SW 1271 (cell line): ENCODE measurements around the gene PABPN1L.

Source experiments
- DNase-seq, 2 experiments: peaks; one replicate each; lab custom pipeline; 2025; lab: John Stamatoyannopoulos, UW

Gene PABPN1L

DNA sequence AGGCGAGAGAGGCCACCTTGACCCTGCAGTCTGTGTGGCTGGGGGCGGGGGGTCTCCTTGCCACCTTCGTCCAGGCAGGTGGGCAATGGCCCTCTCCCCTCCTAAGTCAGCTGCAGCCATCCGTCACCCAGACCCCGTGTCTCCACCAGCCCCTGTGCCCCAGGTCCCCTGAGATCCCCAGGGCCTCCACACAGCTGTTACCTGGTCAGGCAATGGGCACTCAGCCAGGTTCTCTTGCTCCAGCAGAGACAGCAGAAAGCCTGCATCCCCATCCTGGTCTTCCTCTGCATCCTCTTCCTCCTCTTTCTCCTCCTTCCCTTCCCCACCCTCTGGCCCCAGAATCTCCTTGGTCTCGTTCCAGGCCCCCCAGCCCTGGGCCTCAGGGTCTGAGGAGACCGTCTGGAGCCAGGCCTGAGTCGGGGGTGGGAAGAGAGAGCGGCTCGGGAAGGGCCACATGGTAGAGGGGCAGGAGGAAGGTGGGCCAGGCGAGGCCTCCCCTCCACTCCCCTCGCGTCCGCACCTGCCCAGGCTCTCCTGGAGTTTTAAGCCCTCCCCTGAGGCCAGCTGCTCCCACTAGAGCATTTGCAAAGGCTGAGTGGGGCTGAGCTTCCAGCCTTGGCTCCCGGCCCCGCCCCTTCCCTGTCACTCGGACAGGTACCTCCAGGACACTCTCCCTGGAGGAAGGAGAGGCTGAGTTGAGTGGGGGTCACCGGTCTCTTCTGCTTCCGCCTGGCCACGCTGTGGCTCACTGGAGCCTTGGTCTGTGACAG lies at the start of gene PABPN1L:
PABPN1L (minus strand) TSS at position 510 of the 770 bp plus-strand sequence; CDS start at position 456, 54 bp downstream.
- DNase-seq, result no peak

- DNase-seq, result no peak
Measured at GRCh38 chr16:88915639-88916327, 49.3 kb upstream of the PABPN1L start.

DNA sequence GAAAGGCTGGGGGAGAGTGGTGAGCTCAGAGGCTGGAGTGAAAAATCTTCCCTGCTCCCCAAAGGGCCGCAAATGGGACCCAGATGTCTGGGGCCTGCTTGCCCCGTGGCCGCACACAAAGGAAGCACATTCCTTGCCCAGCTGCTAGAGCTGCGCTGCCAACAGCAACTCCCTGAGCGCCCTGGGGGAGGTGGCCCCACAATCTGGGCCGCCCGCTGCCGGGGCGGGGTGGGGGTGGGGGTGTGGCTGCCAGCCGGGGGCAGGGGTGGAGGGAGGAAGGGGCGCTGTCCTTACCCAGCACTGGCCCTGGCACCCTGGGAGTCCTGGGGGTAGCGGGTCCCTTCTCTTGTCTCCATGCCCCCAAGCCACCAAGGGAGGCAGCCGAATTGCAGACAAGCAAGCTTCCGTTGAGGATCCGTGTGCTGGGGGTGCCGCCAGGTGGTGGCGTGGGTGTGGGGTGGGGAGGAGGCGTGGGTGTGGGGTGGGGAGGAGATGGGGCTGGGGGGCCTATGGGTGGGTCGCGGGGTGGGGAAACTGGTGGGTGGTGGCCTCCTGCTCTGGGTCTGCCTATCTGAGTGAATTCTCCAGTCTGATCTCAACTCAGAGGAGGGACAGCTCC lies 48.4 kb upstream of the PABPN1L start:
- no peak for DNase-seq

- no peak for DNase-seq
Measured at GRCh38 chr16:88913870-88914269, 47.4 kb upstream of the PABPN1L start.

GRCh38 chr16:88913001-88913612 lies 46.6 kb upstream of the PABPN1L start:
- DNase-seq, result no peak

- no peak for DNase-seq
Measured at GRCh38 chr16:88912556-88912955, 46.1 kb upstream of the PABPN1L start.

DNA sequence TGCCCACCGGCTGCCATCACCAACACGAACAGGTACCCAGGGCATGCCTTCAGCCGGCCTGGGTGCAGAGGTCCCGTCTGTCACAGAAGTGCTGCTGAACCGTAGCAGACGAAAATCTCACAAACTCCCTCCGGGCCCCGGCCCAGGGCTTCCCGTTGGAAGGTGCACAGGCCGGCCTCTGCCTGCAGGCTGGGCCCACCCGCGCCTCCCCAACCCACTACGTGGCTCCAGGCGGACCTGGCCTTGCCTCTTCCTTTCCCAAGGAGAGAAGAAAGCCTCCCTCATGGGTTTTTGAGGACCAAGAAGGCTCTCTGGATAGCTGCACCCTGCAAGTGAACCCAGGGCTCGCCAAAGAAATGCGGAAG lies 45.5 kb upstream of the PABPN1L start:
- DNase-seq, result no peak

DNA sequence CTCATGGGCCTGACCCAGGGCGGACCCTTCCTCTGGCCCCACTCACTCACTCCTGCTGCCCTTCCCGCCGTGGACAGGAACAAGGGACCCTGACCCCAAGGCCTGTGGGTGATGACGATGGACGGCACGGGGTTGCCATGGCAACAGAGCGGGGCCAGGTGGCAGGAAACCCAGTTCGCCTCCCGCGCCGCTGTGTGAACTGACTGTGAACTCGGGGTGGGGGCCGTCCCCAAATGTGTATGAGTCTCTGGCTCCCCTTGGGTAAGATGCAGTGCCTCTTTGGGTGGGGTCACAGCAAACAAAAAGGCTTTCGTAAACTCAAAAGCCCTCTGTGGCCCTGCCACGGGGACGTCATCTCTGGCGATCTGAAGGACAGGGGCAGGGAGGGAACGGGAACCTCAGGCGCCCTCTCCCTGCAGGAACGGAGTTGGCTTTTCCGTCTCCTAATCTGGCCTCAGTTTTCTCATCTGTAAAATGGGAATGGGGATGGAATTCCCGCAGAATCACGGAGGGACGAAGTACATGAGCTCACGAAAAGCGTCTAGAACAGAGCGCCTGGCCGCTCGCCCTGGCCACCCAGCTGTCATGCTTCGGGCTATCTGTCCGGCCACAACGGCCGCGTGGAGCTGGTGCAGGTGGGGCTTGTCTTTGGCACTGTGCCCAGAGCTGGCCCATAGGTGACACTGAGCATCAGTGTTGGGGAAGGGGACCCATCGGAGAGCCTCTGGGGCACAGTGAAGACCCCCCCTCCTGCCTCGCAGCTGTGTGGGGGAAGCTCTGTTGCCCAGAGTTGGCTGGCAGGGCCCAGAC lies 44.9 kb upstream of the PABPN1L start:
- DNase-seq, result no peak

DNA sequence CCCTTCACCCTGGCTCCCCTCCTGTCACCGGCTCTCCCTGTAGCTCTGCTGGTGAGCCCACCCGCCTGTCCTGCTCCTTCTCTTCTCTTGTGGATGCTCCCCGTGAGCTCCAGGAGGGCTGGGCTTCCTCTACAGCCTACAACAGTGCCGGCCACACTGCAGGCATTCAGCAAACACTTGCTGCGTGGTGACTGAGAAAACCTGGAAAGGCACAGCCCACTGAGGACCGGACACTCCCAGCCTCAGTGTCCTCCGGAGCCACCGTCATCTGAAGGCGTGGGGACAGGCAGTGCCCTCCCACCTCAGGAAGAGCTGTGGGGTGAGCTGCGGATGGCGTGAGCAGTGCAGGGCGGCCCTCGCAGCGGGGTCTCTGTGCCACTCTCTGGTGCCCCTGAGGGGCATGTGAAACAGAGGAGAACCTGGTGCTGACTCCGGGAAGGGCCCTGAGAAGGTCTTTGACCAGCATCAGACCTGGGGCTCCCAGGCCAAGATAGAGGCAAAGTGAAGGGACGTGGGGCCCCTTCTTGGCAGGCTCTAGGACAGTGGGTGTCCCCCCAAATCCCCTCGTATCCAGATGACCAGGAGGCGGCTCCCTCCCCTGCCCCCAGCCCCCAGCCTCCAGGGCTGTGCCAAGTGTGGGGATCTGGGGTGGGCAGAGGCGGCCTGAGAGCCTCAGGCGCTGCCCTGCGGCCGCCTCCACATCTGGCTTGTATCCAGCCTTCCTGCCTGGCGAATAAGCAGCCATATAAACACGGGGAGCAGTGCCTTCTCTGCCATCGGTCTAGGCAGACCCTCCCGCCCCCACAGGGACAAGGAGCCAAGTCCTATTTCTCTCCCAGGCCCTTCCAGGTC lies 44.0 kb upstream of the PABPN1L start:
- DNase-seq, result no peak

- DNase-seq, result no peak
Measured at GRCh38 chr16:88909431-88910210, 43.2 kb upstream of the PABPN1L start.

DNA sequence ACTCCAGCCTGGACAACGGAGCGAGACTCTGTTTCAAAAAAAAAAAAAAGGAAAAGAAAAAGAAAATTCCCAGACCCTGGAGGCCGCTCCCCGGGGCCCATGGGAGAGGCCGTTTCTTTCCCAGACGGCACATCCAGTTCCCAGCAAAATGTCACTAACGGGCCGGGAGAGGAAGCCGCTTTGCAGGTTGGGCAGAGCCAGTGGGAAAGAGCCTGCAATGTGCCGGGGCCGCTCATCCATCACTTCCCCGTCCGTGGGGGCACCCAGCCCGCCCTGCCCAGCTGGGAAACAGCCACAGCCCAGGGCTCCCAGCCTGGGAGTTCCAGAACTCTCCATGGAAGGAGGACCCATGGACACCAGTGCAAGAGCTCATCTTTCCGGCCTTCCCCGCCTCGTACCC lies 41.8 kb upstream of the PABPN1L start:
- DNase-seq, result no peak

- peak in 1 of 2 experiments; percentile 32 for DNase-seq
Measured at GRCh38 chr16:88907768-88908167, 41.3 kb upstream of the PABPN1L start.

DNA sequence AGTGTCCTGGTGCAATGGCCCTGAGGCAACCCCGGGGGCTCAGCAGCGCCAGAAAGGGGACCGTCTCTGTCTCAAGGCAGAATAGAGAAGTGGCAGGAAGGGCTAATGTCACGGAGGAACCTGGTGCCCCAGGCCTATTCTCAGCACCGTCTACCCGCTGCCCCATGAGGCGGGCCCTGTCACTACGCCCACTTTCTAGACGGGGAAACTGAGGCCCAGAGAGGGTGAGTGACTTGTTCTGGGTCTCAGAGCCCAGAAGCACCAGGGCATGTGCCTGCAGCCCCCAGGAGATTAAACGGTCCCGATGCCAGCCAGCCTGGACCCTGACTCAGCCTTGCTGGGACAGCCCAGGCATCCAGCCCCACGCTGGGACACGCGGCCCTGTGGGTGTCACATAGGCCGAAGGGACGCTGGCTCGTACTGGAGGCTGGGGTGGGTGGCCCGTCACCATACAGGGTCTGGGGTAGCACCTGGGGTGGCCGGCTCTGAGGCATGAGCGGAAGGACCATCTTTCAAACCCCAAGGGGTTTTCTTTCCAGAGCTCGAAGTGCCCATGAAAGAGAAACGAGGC lies 40.2 kb upstream of the PABPN1L start:
- DNase-seq, result no peak

DNA sequence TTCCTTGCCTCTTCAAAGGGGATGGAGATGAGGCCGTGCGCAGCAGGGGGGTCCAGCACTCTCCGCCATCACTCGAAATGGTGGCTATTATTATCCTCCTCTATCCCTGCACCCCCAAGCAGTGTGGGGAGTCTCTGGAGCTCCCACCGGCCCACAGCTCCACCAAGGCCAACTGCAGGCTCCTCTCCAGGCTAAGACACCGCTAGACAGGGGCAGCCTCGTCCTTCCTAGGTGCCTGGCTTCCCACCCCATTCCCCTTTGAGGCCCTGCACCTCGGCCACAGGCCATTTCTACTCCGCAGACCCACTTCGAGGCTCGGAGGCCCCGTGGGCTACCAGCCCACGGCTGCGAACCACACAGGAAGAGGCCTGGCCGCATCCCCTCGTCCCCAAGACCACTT lies 39.6 kb upstream of the PABPN1L start:
- no peak for DNase-seq

- no peak for DNase-seq
Measured at GRCh38 chr16:88905563-88905962, 39.1 kb upstream of the PABPN1L start.

DNA sequence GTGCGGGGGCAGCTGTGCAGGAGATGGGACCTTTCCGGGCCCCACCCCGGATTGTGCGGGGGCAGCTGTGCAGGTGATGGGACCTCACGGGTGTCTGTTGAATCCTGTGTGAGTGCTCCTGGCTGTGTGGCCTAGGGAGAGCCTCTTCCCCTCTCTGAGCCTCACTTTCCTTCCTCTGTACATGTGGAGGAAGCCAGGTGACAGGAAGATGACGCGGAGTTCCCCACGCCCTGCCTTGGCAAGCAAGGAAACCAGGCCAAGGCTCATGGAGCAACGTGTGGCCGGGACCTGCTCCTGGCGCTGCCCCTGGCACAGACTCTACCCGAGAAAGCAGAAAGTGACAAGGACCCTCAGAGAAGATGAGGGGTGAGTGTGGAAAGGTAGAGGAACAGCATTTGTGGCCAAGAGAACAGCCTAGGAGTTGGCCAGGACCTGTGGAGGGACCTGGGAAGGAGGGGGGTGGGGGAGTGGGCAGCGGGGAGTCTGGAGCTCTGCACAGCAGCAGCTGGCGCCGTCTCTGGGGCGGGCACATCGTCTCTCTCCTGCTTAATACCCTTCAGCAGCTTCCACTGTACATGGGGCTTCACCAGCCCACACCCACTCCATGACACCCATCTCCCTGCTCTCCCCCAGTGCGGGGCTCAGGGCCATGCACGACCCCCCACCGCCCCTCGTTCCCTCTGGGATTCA lies 38.4 kb upstream of the PABPN1L start:
- no peak for DNase-seq

GRCh38 chr16:88903267-88903666 lies 36.8 kb upstream of the PABPN1L start:
- no peak for DNase-seq

DNA sequence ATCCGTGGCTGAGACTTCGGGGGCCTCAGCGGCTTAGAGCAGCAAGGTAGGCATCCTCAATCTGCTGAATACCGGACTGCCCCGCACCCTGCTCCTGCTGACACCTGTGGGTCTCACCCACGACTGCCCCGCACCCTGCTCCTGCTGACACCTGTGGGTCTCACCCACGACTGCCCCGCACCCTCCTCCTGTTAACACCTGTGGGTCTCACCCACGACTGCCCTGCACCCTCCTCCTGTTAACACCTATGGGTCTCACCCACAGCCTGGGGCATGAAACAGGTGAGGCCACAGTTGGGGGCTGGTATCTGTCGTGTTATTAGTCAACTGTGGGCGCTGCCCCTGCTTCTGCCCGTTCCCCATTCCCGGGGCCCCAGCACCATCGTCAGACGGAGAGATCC lies 36.3 kb upstream of the PABPN1L start:
- DNase-seq, result no peak

DNA sequence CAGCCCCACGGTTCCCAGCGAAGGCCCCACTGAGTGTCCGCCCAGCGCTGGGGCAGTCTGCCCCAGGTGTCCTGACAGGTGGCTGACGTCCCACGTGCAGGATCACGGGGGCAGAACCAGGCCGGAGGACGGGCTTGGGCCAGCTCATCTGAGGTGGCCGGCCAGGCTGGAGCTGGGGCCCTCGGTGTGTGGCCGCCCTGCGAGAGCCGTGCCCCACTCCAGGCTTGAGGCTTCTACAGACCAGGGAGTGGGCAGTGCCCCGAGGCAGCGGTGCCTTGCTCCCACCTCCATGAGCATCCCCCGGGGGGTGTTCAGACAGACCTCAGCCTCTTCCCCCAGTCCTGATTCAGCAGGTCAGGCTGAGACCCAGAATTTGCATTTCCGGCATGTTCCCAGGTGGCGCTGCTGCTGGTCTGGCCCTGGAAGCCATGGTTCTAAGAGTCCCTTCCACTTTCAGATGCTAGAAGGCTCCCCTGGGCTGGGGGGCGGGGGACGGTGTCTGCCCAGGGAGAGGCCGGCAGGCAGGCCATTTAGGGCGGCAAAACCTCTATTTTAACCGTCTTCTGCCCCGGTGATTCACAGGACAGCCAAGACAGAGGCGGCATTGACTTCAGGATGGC lies 35.4 kb upstream of the PABPN1L start:
- no peak for DNase-seq
